Prostate gland (tissue), 2 donors: ENCODE measurements around the gene ICOS.

Experiments used
- CTCF ChIP-seq, 4 experiments: fragments of 200-600 bp in 2 of 4; fragments of 450-650 bp in 2 of 4; sonication (generic) in 2 of 4; IDR thresholded peaks; 1 replicate in 3 of 4; 2 replicates in 1 of 4; pipeline ENCODE4 v1.5.1; 2016 to 2019; ENCODE audit warnings: antibody characterized with exemption in 4 of 4, mild to moderate bottlenecking in 2 of 4, moderate library complexity in 2 of 4
- POLR2A ChIP-seq: fragments of 450-650 bp; IDR thresholded peaks from one replicate; pipeline ENCODE4 v1.6.1; 2016; ENCODE audit warnings: antibody characterized with exemption, mild to moderate bottlenecking
- POLR2AphosphoS5 ChIP-seq: sonication (generic); formaldehyde crosslinking; IDR thresholded peaks from one replicate; pipeline ENCODE4 v1.6.1; 2017; ENCODE audit warnings: antibody characterized with exemption

GRCh38 chr2:203951366-203951902 is 14.9 kb downstream of the ICOS start:
- TF ChIP-seq CTCF (IDR thresholded peaks at IDR 0.05) (no peak), POLR2AphosphoS5 (no peak), POLR2A (no peak)
